Neuronal stem cell (in vitro differentiated cells): ENCODE data around the gene TRPC5OS.

ENCODE experiments used
- DNase-seq: peaks from one replicate; pipeline ENCODE4 v3.0.0-alpha.2; 2013; ENCODE audit warnings: low spot score
- H2AFZ ChIP-seq: one replicate; pipeline ENCODE4 v1.6.1; 2013; ENCODE audit warnings: mild to moderate bottlenecking, low read length, inconsistent platforms
- H2AK5ac ChIP-seq: 2 replicates; pipeline ENCODE4 v1.6.1; 2013; ENCODE audit warnings: low read depth, mild to moderate bottlenecking, inconsistent platforms, low read length, moderate library complexity, mixed read lengths
- H2BK120ac ChIP-seq: 2 replicates; pipeline ENCODE4 v1.6.1; 2013; ENCODE audit warnings: low read depth, mild to moderate bottlenecking, inconsistent platforms, low read length, moderate library complexity, mixed read lengths
- H2BK12ac ChIP-seq: one replicate; pipeline ENCODE4 v1.6.1; 2013; ENCODE audit warnings: low read length, inconsistent platforms
- H2BK15ac ChIP-seq: 2 replicates; pipeline ENCODE4 v1.6.1; 2013; ENCODE audit warnings: mild to moderate bottlenecking, low read length, inconsistent platforms, mixed read lengths
- H2BK5ac ChIP-seq: one replicate; pipeline ENCODE4 v1.6.1; 2013; ENCODE audit warnings: inconsistent platforms, mild to moderate bottlenecking, low read length, moderate library complexity
- H3K14ac ChIP-seq: one replicate; pipeline ENCODE4 v1.6.1; 2013; ENCODE audit warnings: low read length, inconsistent platforms
- H3K18ac ChIP-seq: 2 replicates; pipeline ENCODE4 v1.6.1; 2013; ENCODE audit warnings: low read length, inconsistent platforms
- H3K23ac ChIP-seq: 2 replicates; pipeline ENCODE4 v1.6.1; 2013; ENCODE audit warnings: low read depth, mild to moderate bottlenecking, mixed read lengths, low read length, inconsistent platforms; ENCODE audit not compliant: poor library complexity
- H3K27ac ChIP-seq: replicated peaks from 3 replicates; pipeline ENCODE4 v1.5.1; 2013; ENCODE audit warnings: low read length, inconsistent platforms
- H3K27me3 ChIP-seq, 3 experiments: 2 replicates each; pipeline ENCODE4 v1.6.1; 2013; ENCODE audit warnings: low read length in 3 of 3, mild to moderate bottlenecking in 2 of 3, inconsistent platforms in 1 of 3, low read depth in 1 of 3, mixed read lengths in 1 of 3, moderate library complexity in 1 of 3; ENCODE audit not compliant: control insufficient read depth in 3 of 3, insufficient read depth in 3 of 3
- H3K36me3 ChIP-seq, 2 donors: replicated peaks in 1 of 2; 2 replicates each; pipeline ENCODE4 v1.6.1; 2013; ENCODE audit warnings: low read length in 2 of 2; ENCODE audit not compliant: control insufficient read depth in 2 of 2, insufficient read depth in 2 of 2
- H3K4ac ChIP-seq: 2 replicates; pipeline ENCODE4 v1.6.1; 2013; ENCODE audit warnings: inconsistent platforms, mild to moderate bottlenecking, low read length, moderate library complexity
- H3K4me1 ChIP-seq, 2 donors: 1 replicate in 1 of 2; 2 replicates in 1 of 2; pipeline ENCODE4 v1.6.1; 2013; ENCODE audit warnings: low read length in 2 of 2, low read depth in 1 of 2; ENCODE audit not compliant: control insufficient read depth in 2 of 2, insufficient read depth in 1 of 2
- H3K4me2 ChIP-seq: one replicate; pipeline ENCODE4 v1.6.1; 2013; ENCODE audit warnings: mild to moderate bottlenecking, low read length, inconsistent platforms; ENCODE audit not compliant: insufficient read depth, poor library complexity, severe bottlenecking
- H3K4me3 ChIP-seq, 2 donors: 2 replicates each; pipeline ENCODE4 v1.5.1; 2013; ENCODE audit warnings: low read length in 2 of 2, mild to moderate bottlenecking in 2 of 2, inconsistent platforms in 1 of 2, moderate library complexity in 1 of 2
- H3K79me1 ChIP-seq: one replicate; pipeline ENCODE4 v1.6.1; 2013; ENCODE audit warnings: low read depth, mild to moderate bottlenecking, inconsistent platforms, low read length, moderate library complexity
- H3K9ac ChIP-seq: one replicate; pipeline ENCODE4 v1.6.1; 2013; ENCODE audit warnings: mild to moderate bottlenecking, low read depth, low read length, inconsistent platforms; ENCODE audit not compliant: poor library complexity
- H3K9me3 ChIP-seq, 2 donors: replicated peaks in 1 of 2; 2 replicates each; pipeline versions ENCODE3 to v1.6.1; 2013; ENCODE audit warnings: low read length in 2 of 2, mild to moderate bottlenecking in 2 of 2, inconsistent platforms in 1 of 2, low read depth in 1 of 2, mixed read lengths in 1 of 2, moderate library complexity in 1 of 2; ENCODE audit not compliant: control insufficient read depth in 2 of 2, insufficient read depth in 1 of 2
- H4K8ac ChIP-seq: one replicate; pipeline ENCODE4 v1.6.1; 2013; ENCODE audit warnings: low read depth, mild to moderate bottlenecking, inconsistent platforms, low read length, moderate library complexity
- H4K91ac ChIP-seq: one replicate; pipeline ENCODE4 v1.6.1; 2013; ENCODE audit warnings: low read length, low read depth, mild to moderate bottlenecking, inconsistent platforms; ENCODE audit not compliant: poor library complexity
- WGBS, 2 donors: extraction: QIAGEN DNeasy Blood & Tissue Kit; methylation state at CpG; one replicate each; pipeline ENCODE4 v1.1.7; 2013; ENCODE audit warnings: missing lambda C conversion rate in 2 of 2, mixed read lengths in 1 of 2; ENCODE audit not compliant: insufficient read length in 2 of 2, insufficient replicate concordance in 1 of 2; ENCODE audit errors: extremely low coverage in 2 of 2; 5-methylcytosine and 5-hydroxymethylcytosine counted together

TRPC5OS gene

GRCh38 chrX:111877681-111878080, 1.7 kb downstream of the TRPC5OS start:
- H3K23ac ChIP-seq: no peak overlapping the region
- no peaks in the 10 kb centered on the region for H3K9me3 ChIP-seq
- H4K8ac ChIP-seq: no peak overlapping the region
- H2BK15ac ChIP-seq: no peak overlapping the region
- H3K9ac ChIP-seq: no peak overlapping the region
- H3K27ac ChIP-seq: no peak overlapping the region
- no peaks in the 10 kb centered on the region for H3K4me1 ChIP-seq
- H2AK5ac ChIP-seq: no peak overlapping the region
- H3K27me3 ChIP-seq: no peaks in the 10 kb centered on the region
- no peak for DNase-seq
- no peak overlapping the region for H3K4ac ChIP-seq
- no peak overlapping the region for H2BK12ac ChIP-seq
- no peaks in the 10 kb centered on the region for H3K79me1 ChIP-seq
- H3K36me3 ChIP-seq: no peaks in the 10 kb centered on the region
- H3K14ac ChIP-seq: no peak overlapping the region
- 100% methylated on average over 1 of the region's 3 CpGs for WGBS, 2 donors
- H3K4me3 ChIP-seq: no peak overlapping the region
- no peak overlapping the region for H2AFZ ChIP-seq
- no peak overlapping the region for H3K18ac ChIP-seq
- no peak overlapping the region for H3K4me2 ChIP-seq
- no peak overlapping the region for H2BK5ac ChIP-seq
- H4K91ac ChIP-seq: no peak overlapping the region
- H2BK120ac ChIP-seq: no peak overlapping the region

DNA sequence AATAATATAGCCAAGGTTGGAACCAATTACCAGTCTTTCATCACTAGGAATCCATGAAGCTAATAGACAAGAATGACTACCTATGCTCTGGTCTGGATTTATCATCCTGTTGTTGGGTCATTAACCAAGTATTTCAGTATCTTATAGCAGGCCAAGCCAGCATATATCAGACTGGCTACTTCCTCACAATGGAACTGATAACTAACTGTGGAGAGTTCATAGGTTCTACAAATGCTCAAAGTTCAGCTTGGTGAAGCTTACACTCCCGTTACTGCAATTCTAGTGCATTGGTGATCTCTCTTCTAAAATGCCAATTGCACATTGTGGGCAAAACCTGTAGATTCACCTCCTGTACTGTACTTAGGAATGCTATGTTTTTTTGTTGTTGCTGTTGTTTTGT, 4.8 kb downstream of the TRPC5OS start:
- Histone ChIP-seq H3K27me3 (no peaks in the 10 kb centered on the region), H2BK120ac (no peak overlapping the region), H3K23ac (no peak overlapping the region), H3K4ac (no peak overlapping the region), H2AFZ (no peak overlapping the region), H3K4me3 (no peak overlapping the region), H4K91ac (no peak overlapping the region), H2BK15ac (no peak overlapping the region), H3K9ac (no peak overlapping the region), H2AK5ac (no peak overlapping the region), H3K18ac (no peak overlapping the region), H2BK5ac (no peak overlapping the region), H3K27ac (no peak overlapping the region), H4K8ac (no peak overlapping the region), H3K79me1 (no peaks in the 10 kb centered on the region), H3K14ac (no peak overlapping the region), H3K36me3 (no peaks in the 10 kb centered on the region), H3K4me2 (no peak overlapping the region), H3K9me3 (no peaks in the 10 kb centered on the region), H2BK12ac (no peak overlapping the region), H3K4me1 (no peaks in the 10 kb centered on the region)
- no peak for DNase-seq
- no CpG with 5 or more reads among the region's 1 CpG for WGBS, 2 donors

- no CpG with 5 or more reads among the region's 3 CpGs for WGBS, 2 donors
- Histone ChIP-seq H2BK12ac (no peak overlapping the region), H2AFZ (no peak overlapping the region), H2AK5ac (no peak overlapping the region), H3K27me3 (no peaks in the 10 kb centered on the region), H3K4me3 (no peak overlapping the region), H2BK15ac (no peak overlapping the region), H3K4me1 (no peaks in the 10 kb centered on the region), H3K4me2 (no peak overlapping the region), H3K27ac (no peak overlapping the region), H3K79me1 (no peaks in the 10 kb centered on the region), H4K91ac (no peak overlapping the region), H3K23ac (no peak overlapping the region), H2BK120ac (no peak overlapping the region), H3K9me3 (no peaks in the 10 kb centered on the region), H3K9ac (no peak overlapping the region), H4K8ac (no peak overlapping the region), H3K14ac (no peak overlapping the region), H3K4ac (no peak overlapping the region), H3K18ac (no peak overlapping the region), H3K36me3 (no peaks in the 10 kb centered on the region), H2BK5ac (no peak overlapping the region)
- DNase-seq: no peak
These were observed 5.7 kb downstream of the TRPC5OS start for GRCh38 chrX:111881715-111882114.

- DNase-seq: no peak
- no peak overlapping the region for H3K14ac ChIP-seq
- H3K27ac ChIP-seq: no peak overlapping the region
- H2BK120ac ChIP-seq: no peak overlapping the region
- H3K9me3 ChIP-seq: no peaks in the 10 kb centered on the region
- no peaks in the 10 kb centered on the region for H3K4me1 ChIP-seq
- H2AFZ ChIP-seq: no peak overlapping the region
- no peak overlapping the region for H3K4ac ChIP-seq
- H3K36me3 ChIP-seq: no peaks in the 10 kb centered on the region
- no peak overlapping the region for H2BK12ac ChIP-seq
- no peak overlapping the region for H2BK15ac ChIP-seq
- no peaks in the 10 kb centered on the region for H3K79me1 ChIP-seq
- H2BK5ac ChIP-seq: no peak overlapping the region
- no peak overlapping the region for H4K91ac ChIP-seq
- no peak overlapping the region for H2AK5ac ChIP-seq
- no peak overlapping the region for H3K18ac ChIP-seq
- H3K4me3 ChIP-seq: no peak overlapping the region
- WGBS, 2 donors: no CpG with 5 or more reads among the region's 2 CpGs
- no peak overlapping the region for H4K8ac ChIP-seq
- no peaks in the 10 kb centered on the region for H3K27me3 ChIP-seq
- H3K23ac ChIP-seq: no peak overlapping the region
- no peak overlapping the region for H3K9ac ChIP-seq
- H3K4me2 ChIP-seq: no peak overlapping the region
These were observed 10.7 kb downstream of the TRPC5OS start for GRCh38 chrX:111886678-111887077.
